Omental fat pad (tissue), 4 donors: ENCODE measurements around the gene ATOX1. TPM values are rescaled to one million over a fixed set of nuclear protein-coding genes. Genes with fewer than 3 reads are reported as not detected.
"Not testable (repeated sequence)": the region's sequence is repeated elsewhere in the genome, so short reads cannot be mapped to it uniquely, and the experiment has no call there.

ENCODE experiments used
- ATAC-seq: fragments of 150-250 bp; one replicate; pipeline ENCODE4 v1.9.1; 2016; ENCODE audit warnings: mild to moderate bottlenecking, moderate library complexity; ENCODE audit not compliant: low FRiP score
- DNase-seq: peaks from one replicate; pipeline ENCODE4 v3.0.0-alpha.2; 2019; ENCODE audit warnings: low spot score
- total RNA-seq, 4 donors: library from RNA; depleted of rRNA; stranded (reverse); fragments of >200 nt; gene quantifications; one replicate each; pipeline ENCODE4 v1.1.0, GENCODE V29; 2016
- TF ChIP-seq, protein P1 (sequence below), 3 donors: fragments of 450-650 bp; IDR thresholded peaks; one replicate each; pipeline ENCODE4 v1.5.1; 2016 to 2017; ENCODE audit warnings: antibody characterized with exemption in 3 of 3, mild to moderate bottlenecking in 3 of 3, moderate library complexity in 2 of 3

The ATOX1 gene
- total RNA-seq, 4 donors from 2014 or later = 81.5 to 162 (median 109) TPM

GRCh38 chr5:151734064-151734408, 24.4 kb downstream of the ATOX1 start:
- DNase-seq = no peak
- no peak for ATAC-seq
- TF ChIP-seq, protein P1, sequence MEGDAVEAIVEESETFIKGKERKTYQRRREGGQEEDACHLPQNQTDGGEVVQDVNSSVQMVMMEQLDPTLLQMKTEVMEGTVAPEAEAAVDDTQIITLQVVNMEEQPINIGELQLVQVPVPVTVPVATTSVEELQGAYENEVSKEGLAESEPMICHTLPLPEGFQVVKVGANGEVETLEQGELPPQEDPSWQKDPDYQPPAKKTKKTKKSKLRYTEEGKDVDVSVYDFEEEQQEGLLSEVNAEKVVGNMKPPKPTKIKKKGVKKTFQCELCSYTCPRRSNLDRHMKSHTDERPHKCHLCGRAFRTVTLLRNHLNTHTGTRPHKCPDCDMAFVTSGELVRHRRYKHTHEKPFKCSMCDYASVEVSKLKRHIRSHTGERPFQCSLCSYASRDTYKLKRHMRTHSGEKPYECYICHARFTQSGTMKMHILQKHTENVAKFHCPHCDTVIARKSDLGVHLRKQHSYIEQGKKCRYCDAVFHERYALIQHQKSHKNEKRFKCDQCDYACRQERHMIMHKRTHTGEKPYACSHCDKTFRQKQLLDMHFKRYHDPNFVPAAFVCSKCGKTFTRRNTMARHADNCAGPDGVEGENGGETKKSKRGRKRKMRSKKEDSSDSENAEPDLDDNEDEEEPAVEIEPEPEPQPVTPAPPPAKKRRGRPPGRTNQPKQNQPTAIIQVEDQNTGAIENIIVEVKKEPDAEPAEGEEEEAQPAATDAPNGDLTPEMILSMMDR (IDR thresholded peaks at IDR 0.05) = no peak

- TF ChIP-seq, protein P1 (IDR thresholded peaks at IDR 0.05) = no peak
- ATAC-seq (no peak), DNase-seq (no peak)
These were observed 24.9 kb downstream of the ATOX1 start for GRCh38 chr5:151733358-151734063.

GRCh38 chr5:151730381-151730780, 28.1 kb downstream of the ATOX1 start:
- TF ChIP-seq, protein P1 (IDR thresholded peaks at IDR 0.05) = no peak
- no peak for DNase-seq
- ATAC-seq = no peak

DNA sequence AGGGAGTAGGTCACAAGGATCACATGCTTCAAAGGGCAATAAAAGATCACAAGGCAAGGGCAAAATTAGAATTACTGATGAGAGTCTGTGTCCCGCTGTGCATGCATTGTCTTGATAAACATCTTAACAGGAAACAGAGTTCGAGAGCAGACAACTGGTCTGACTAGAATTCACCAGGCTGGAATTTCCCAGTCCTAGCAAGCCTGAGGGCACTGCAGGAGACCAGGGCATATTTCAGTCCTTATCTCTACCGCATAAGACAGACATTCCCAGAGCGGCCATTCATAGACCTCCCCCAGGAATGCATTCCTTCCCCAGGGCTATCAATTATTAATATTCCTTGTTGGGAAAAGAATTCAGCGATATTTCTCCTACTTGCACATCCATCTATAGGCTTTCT, 28.8 kb downstream of the ATOX1 start:
- not testable (repeated sequence) for ATAC-seq, DNase-seq

GRCh38 chr5:151724360-151724759, 34.1 kb downstream of the ATOX1 start:
- DNase-seq (no peak), ATAC-seq (no peak)
- TF ChIP-seq, protein P1 (IDR thresholded peaks at IDR 0.05) = no peak

- no peak for ATAC-seq
- TF ChIP-seq, protein P1 (IDR thresholded peaks at IDR 0.05) = no peak
- no peak for DNase-seq
These were observed 35.9 kb downstream of the ATOX1 start for GRCh38 chr5:151722546-151722945.

DNA sequence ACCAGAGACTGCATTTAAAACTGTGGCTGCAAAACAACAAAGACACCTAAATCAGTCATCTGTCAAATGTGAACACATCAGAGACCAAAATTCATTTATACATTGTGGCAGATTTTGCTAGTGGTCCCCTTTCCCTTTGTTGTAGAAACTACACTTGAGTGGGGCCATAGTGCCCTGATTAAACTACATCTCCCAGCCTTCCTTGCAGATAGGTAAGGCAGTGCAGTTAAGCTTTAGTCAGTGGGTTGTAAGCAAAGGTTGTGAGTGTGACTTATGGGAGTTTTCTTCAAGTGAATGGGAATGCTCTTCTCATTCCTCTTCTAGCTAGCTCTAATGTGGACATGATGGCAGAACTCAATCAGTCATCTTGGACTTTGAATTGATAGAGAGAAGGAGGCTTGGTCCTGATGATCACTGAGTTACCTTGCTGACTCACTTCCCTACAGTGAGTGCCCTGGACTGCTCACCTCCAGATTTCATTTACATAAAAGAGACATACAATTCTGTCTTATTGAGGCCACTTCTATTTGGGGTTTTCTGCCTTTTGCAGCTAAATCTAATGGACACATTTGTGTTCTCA, 36.5 kb downstream of the ATOX1 start:
- TF ChIP-seq, protein P1 (IDR thresholded peaks at IDR 0.05) = no peak
- no peak for DNase-seq
- ATAC-seq = no peak
